Endothelial cell of umbilical vein (primary cell): ENCODE data around the gene GDF11. TPM values are rescaled to one million over a fixed set of nuclear protein-coding genes. Genes with fewer than 3 reads are reported as not detected.

Source experiments
- BruUV-seq: library from RNA; stranded (reverse); fragments of 400-500 nt; replicated peaks from 2 replicates; lab custom pipeline; 2021; lab: Mats Ljungman, UMichigan
- CTCF ChIA-PET: fragments of 300-600, 350-600 bp; sonication (Branson Sonifier 250); formaldehyde crosslinking; loops from one replicate; lab custom pipeline; 2021; ENCODE audit warnings: antibody characterized with exemption, inconsistent platforms; lab: Charles Lee
- POLR2A ChIA-PET: fragments of 300-600, 350-600 bp; sonication (Branson Sonifier 250); formaldehyde crosslinking; loops from one replicate; lab custom pipeline; 2021; ENCODE audit warnings: antibody characterized with exemption, inconsistent platforms; lab: Charles Lee
- DNase-seq: peaks from one replicate; pipeline ENCODE4 v3.0.0-alpha.2; 2011; ENCODE audit warnings: low read depth, low spot score
- FAIRE-seq: peaks from 2 replicates; lab custom pipeline; 2011; peaks lifted over from hg19 to GRCh38; lab: Jason Lieb, UNC
- H2AFZ ChIP-seq: 2 replicates; pipeline ENCODE4 v1.6.0; 2012; ENCODE audit warnings: low read depth, low read length, control low read depth, inconsistent platforms
- H3K27ac ChIP-seq: 2 replicates; pipeline ENCODE4 v1.5.1; 2011; ENCODE audit warnings: low read depth, mild to moderate bottlenecking, control low read depth, low read length, moderate library complexity; ENCODE audit not compliant: insufficient read depth
- H3K27me3 ChIP-seq, 2 experiments: 2 replicates each; pipeline versions ENCODE4 v1.6.0 to v1.6.1; 2011; ENCODE audit warnings: low read length in 2 of 2, mixed read lengths in 1 of 2; ENCODE audit not compliant: control insufficient read depth in 2 of 2, insufficient read depth in 2 of 2
- H3K36me3 ChIP-seq, 2 experiments: 2 replicates in 1 of 2; 3 replicates in 1 of 2; pipeline ENCODE4 v1.5.1; 2011; ENCODE audit warnings: low read length in 2 of 2, mild to moderate bottlenecking in 1 of 2, moderate library complexity in 1 of 2; ENCODE audit not compliant: control insufficient read depth in 2 of 2, insufficient read depth in 2 of 2; ENCODE audit errors: extremely low read depth in 1 of 2
- H3K4me1 ChIP-seq: 3 replicates; pipeline ENCODE4 v1.5.1; 2011; ENCODE audit warnings: mild to moderate bottlenecking, low read length; ENCODE audit not compliant: control insufficient read depth, insufficient read depth; ENCODE audit errors: extremely low read depth
- H3K4me2 ChIP-seq: 2 replicates; pipeline ENCODE4 v1.6.1; 2011; ENCODE audit warnings: low read length, control low read depth, mixed read lengths; ENCODE audit not compliant: insufficient read depth
- H3K4me3 ChIP-seq, 3 experiments: fragments of 200-600 bp in 1 of 3; sonication (generic), shearing (Covaris generic) in 1 of 3; replicated peaks in 1 of 3; 2 replicates each; pipeline ENCODE4 v1.5.1; 2011 to 2016; ENCODE audit warnings: control low read depth in 3 of 3, low read length in 3 of 3, mild to moderate bottlenecking in 2 of 3, inconsistent platforms in 1 of 3, low read depth in 1 of 3, moderate library complexity in 1 of 3; ENCODE audit not compliant: insufficient read depth in 1 of 3
- H3K79me2 ChIP-seq: 2 replicates; pipeline ENCODE4 v1.6.0; 2012; ENCODE audit warnings: low read length, inconsistent platforms; ENCODE audit not compliant: control insufficient read depth, insufficient read depth
- H3K9ac ChIP-seq: replicated peaks from 2 replicates; pipeline ENCODE3; 2011; ENCODE audit warnings: low read length, control low read depth; ENCODE audit not compliant: insufficient read depth; ENCODE audit errors: extremely low read depth
- H3K9me1 ChIP-seq: replicated peaks from 3 replicates; pipeline ENCODE4 v1.6.0; 2011; ENCODE audit warnings: mild to moderate bottlenecking, low read length; ENCODE audit not compliant: control insufficient read depth, insufficient read depth; ENCODE audit errors: extremely low read depth
- H3K9me3 ChIP-seq: replicated peaks from 2 replicates; pipeline ENCODE4 v1.5.1; 2012; ENCODE audit warnings: low read length, inconsistent platforms; ENCODE audit not compliant: control insufficient read depth, insufficient read depth
- H4K20me1 ChIP-seq: replicated peaks from 2 replicates; pipeline ENCODE3; 2011; ENCODE audit warnings: mild to moderate bottlenecking, low read length; ENCODE audit not compliant: control insufficient read depth, insufficient read depth; ENCODE audit errors: extremely low read depth
- CTCF ChIP-seq, 2 donors: IDR thresholded peaks; 1 replicate in 1 of 2; 2 replicates in 1 of 2; pipeline ENCODE4 v1.5.1; 2011; ENCODE audit warnings: low read length in 2 of 2, mild to moderate bottlenecking in 2 of 2, moderate library complexity in 2 of 2, control low read depth in 1 of 2, inconsistent platforms in 1 of 2, low read depth in 1 of 2; ENCODE audit not compliant: insufficient read depth in 1 of 2; ENCODE audit errors: extremely low read depth in 1 of 2
- EZH2 ChIP-seq: IDR thresholded peaks from 2 replicates; pipeline ENCODE4 v1.6.1; 2012; ENCODE audit warnings: borderline replicate concordance, low read depth, mild to moderate bottlenecking, moderate library complexity, low read length, inconsistent platforms; ENCODE audit not compliant: severe bottlenecking
- POLR2A ChIP-seq: IDR thresholded peaks from 2 replicates; pipeline ENCODE4 v1.6.1; 2012; ENCODE audit warnings: low read depth, mild to moderate bottlenecking, control low read depth, low read length
- POLR2AphosphoS5 ChIP-seq: IDR thresholded peaks from 2 replicates; pipeline ENCODE4 v1.6.1; 2012; ENCODE audit warnings: low read depth, mild to moderate bottlenecking, control low read depth, low read length, moderate library complexity; ENCODE audit not compliant: insufficient read depth
- dilution Hi-C: fragments of 300-500 bp; cut with MboI; formaldehyde crosslinking; loops from one replicate; pipeline ENCODE4 v1.15.0; 2019; ENCODE audit warnings: low sequenced_read_pairs; ENCODE audit not compliant: extremely low pct_ligation_motif_present
- intact Hi-C: fragments of 100-400 bp; cut with micrococcal nuclease; formaldehyde crosslinking; loops from one replicate; pipeline ENCODE4 v1.10.0; 2022
- polyA plus RNA-seq, 4 experiments: library from polyadenylated mRNA; depleted of rRNA in 3 of 4; stranded (reverse) in 3 of 4; unstranded in 1 of 4; fragments of >200 nt; gene quantifications; 2 replicates each; pipeline versions ENCODE4 v1.2.1 to v1.2.3, GENCODE V29; 2011 to 2012; ENCODE audit warnings: missing spikeins in 1 of 4
- total RNA-seq: library from RNA; stranded (reverse); gene quantifications from 2 replicates; pipeline ENCODE4 v1.2.3, GENCODE V29; 2021

Gene GDF11
- total and polyA plus RNA-seq, 2 donors (not counting 3 experiments of a cell fraction or from before 2014, with no cell fraction given), result 10.0 to 18.7 TPM

- intact Hi-C loops, result loop anchor here (1.0 to 5.0 kb wide), 8 partner anchors 59 to 894 kb away; partner anchors contain the start of genes ORMDL2, PA2G4, RPS26 and SARNP
Measured at GRCh38 chr12:55738123-55739024, 4.5 kb upstream of the GDF11 start.

More at GRCh38 chr12:55738123-55739024, 4.5 kb upstream of the GDF11 start:
- Histone ChIP-seq H3K36me3 (no peaks in the 10 kb centered on the region), H3K4me1 (peaks cover 14% of the 10 kb centered on the region), H3K9ac (peak overlapping the region; percentile 49), H3K4me3 (peak overlapping the region; percentile 57 to 91 (median 83)), H3K9me3 (no peaks in the 10 kb centered on the region), H3K27me3 (no peaks in the 10 kb centered on the region), H2AFZ (peak overlapping the region; percentile 95), H4K20me1 (no peaks in the 10 kb centered on the region), H3K79me2 (no peaks in the 10 kb centered on the region), H3K27ac (no peak overlapping the region), H3K9me1 (no peaks in the 10 kb centered on the region), H3K4me2 (peak overlapping the region; percentile 99)
- ChIA-PET POLR2A (interaction anchor here (0.5 to 0.9 kb wide), 2 partner anchors 9 to 425 kb away, joined by 4 to 6 read pairs; partner anchors contain the start of gene CD63), CTCF (interaction anchor here (0.5 to 8.2 kb wide), 60 partner anchors 9 to 484 kb away, joined by 3 to 151 read pairs (median 5); partner anchors contain the start of genes BLOC1S1, CD63, DNAJC14 and ESYT1)
- no TSS peak for BruUV-seq
- peak; percentile 94 for FAIRE-seq
- dilution Hi-C loops, result no loop called here
- TF ChIP-seq POLR2AphosphoS5 (no peak), EZH2 (no peak), CTCF (IDR thresholded peaks at IDR 0.05; ENCODE audit: extremely low read depth in 1 of 2, insufficient read depth in 1 of 2, low read depth in 1 of 2, low read length in 2 of 2) (peak; percentile 54 to 79), POLR2A (no peak)
- peak; percentile 90 for DNase-seq
